GM19351 (cell line): ENCODE results near the gene TXNL1.

ENCODE experiments used
- ATAC-seq: cut with Tn5 transposase; IDR thresholded peaks from one replicate; pipeline ENCODE4 v1.9.1; 2021; ENCODE audit warnings: mild to moderate bottlenecking, moderate library complexity; ENCODE audit not compliant: unreplicated experiment

Gene TXNL1

GRCh38 chr18:56570978-56571377 lies 67.4 kb downstream of the TXNL1 start:
- no peak for ATAC-seq

- ATAC-seq: no peak
Measured at GRCh38 chr18:56569416-56569815, 69.0 kb downstream of the TXNL1 start.

GRCh38 chr18:56568986-56569385 lies 69.4 kb downstream of the TXNL1 start:
- no peak for ATAC-seq

- ATAC-seq: no peak
Measured at GRCh38 chr18:56565551-56566345, 72.6 kb downstream of the TXNL1 start.

- ATAC-seq: no peak
Measured at GRCh38 chr18:56565046-56565445, 73.3 kb downstream of the TXNL1 start.

- ATAC-seq: peak; percentile 47
Measured at GRCh38 chr18:56563568-56563967, 74.8 kb downstream of the TXNL1 start.

DNA sequence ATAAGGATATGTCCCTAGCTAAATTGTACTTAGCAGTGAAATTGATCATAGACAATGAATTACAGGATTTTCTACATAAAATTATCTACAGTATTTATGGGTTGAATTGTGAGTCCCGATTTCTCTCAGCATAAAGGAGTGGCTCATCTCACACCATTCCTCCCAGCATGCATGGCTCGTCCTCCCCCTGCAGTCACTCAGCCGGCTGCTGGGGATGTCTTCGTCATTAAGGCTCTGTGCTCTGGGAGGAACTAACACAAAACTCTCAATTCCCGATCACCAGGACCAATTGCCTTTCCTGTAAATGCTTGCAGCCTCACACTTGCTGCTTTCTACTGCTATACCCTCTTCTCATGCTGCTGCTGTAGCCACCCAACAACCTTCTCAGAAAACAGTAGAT lies 75.9 kb downstream of the TXNL1 start:
- ATAC-seq: no peak

- no peak for ATAC-seq
Measured at GRCh38 chr18:56560992-56561391, 77.4 kb downstream of the TXNL1 start.

DNA sequence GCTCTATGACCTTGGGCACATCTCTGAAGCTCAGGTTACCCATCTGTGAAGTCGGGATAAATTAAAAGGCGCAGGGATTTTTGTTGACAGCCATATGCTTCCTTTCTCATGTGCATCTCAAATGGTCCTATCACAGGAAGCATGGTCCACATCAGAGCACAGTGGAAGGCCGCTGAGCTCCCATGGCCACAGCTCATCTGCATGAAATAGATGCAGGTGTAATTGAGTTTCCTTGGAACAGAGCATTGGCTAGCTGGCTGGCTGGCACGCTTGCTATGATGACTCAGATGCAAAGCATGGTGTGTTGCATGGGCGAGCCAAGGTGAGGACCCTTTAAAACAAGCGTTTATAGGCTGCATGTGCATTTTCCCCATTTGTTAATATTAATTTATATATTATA lies 79.3 kb downstream of the TXNL1 start:
- ATAC-seq: no peak

- ATAC-seq: no peak
Measured at GRCh38 chr18:56556907-56557306, 81.5 kb downstream of the TXNL1 start.

GRCh38 chr18:56550121-56550520 lies 88.3 kb downstream of the TXNL1 start:
- ATAC-seq: no peak
